ENCODE measurements around the gene MOGAT3. TPM values are rescaled to one million over a fixed set of nuclear protein-coding genes. Genes with fewer than 3 reads are reported as not detected.
A peak's percentile ranks its signal among the peaks of the same experiment; 100 is the strongest.

Gene MOGAT3
- total and polyA plus RNA-seq, 9 of the 15 experiments (the other 6 are each of a cell fraction or from before 2014, with no cell fraction given), result 0.07 to 0.17 (median 0.13) TPM; not detected in 6

DNA sequence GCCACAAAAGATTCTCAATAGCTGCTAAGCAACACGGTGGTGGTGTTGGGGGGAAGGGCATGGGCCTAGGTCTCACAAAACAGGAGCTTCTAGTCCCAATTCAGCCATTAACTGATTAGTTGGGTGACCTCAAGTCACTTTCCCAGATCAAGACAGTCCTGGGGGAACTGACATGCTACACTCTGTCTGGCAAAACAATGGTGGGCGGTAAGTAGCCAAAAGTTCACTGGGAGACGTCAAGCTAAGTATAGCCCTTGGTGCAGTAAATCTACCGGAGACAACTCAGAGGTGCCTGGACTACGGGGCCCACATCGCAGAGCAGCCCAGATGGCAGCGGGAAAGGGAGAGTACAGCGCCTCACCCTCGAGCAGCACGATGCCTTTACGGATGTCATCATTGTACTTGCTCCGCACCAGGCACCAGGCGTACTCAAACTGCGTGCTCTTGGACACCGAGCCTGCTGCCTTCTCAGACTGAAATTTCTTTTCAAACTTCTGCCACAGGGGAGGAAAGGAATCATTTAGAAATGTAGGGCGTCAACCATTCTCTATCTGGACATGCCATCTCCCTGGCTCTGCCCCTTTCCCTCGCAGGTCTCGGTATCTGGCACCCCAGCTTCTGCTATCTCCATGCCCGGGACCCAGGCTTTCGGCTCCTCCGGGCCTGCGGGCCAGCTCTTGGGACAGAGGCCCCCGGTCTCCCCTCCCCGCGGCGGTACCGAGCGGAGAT is 43.0 kb upstream of the MOGAT3 start (continued):
- no peak for TF ChIP-seq NRF1 (conservative IDR thresholded peaks at IDR 0.05 in 1 of 2, IDR thresholded peaks at IDR 0.05 in 1 of 2)
- no peak for TF ChIP-seq SRSF7 (optimal IDR thresholded peaks at IDR 0.05; ENCODE audit: low read depth, low read length)
- no peak for TF ChIP-seq ZC3H11A (IDR thresholded peaks at IDR 0.05; ENCODE audit: low read depth, low read length)
- TF ChIP-seq, protein P1, sequence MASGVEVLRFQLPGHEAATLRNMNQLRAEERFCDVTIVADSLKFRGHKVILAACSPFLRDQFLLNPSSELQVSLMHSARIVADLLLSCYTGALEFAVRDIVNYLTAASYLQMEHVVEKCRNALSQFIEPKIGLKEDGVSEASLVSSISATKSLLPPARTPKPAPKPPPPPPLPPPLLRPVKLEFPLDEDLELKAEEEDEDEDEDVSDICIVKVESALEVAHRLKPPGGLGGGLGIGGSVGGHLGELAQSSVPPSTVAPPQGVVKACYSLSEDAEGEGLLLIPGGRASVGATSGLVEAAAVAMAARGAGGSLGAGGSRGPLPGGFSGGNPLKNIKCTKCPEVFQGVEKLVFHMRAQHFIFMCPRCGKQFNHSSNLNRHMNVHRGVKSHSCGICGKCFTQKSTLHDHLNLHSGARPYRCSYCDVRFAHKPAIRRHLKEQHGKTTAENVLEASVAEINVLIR (CRISPR knock-in tag; IDR thresholded peaks at IDR 0.05), result no peak
- no peak for TF ChIP-seq NELFE (IDR thresholded peaks at IDR 0.05; ENCODE audit: insufficient read depth, insufficient read length)
- TF ChIP-seq, protein P2, sequence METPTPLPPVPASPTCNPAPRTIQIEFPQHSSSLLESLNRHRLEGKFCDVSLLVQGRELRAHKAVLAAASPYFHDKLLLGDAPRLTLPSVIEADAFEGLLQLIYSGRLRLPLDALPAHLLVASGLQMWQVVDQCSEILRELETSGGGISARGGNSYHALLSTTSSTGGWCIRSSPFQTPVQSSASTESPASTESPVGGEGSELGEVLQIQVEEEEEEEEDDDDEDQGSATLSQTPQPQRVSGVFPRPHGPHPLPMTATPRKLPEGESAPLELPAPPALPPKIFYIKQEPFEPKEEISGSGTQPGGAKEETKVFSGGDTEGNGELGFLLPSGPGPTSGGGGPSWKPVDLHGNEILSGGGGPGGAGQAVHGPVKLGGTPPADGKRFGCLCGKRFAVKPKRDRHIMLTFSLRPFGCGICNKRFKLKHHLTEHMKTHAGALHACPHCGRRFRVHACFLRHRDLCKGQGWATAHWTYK (CRISPR knock-in tag; IDR thresholded peaks at IDR 0.05), result no peak
- no peak for TF ChIP-seq MTA1 (IDR thresholded peaks at IDR 0.05; ENCODE audit: borderline replicate concordance)
- TF ChIP-seq SIN3A (IDR thresholded peaks at IDR 0.05; ENCODE audit: borderline replicate concordance in 2 of 2, control insufficient read depth in 1 of 2, low read depth in 2 of 2, low read length in 2 of 2), result no peak
- TF ChIP-seq KLF1 (tag; IDR thresholded peaks at IDR 0.05), result no peak
- TF ChIP-seq ILF3 (IDR thresholded peaks at IDR 0.05; ENCODE audit: borderline replicate concordance), result no peak
- TF ChIP-seq HNRNPH1 (optimal IDR thresholded peaks at IDR 0.05; ENCODE audit: low read depth, low read length), result no peak
- TF ChIP-seq KHSRP (IDR thresholded peaks at IDR 0.05), result no peak
- TF ChIP-seq NR2F6 (CRISPR knock-in tag; IDR thresholded peaks at IDR 0.05), result no peak
- no peak for TF ChIP-seq ZNF699 (CRISPR knock-in tag; IDR thresholded peaks at IDR 0.05; ENCODE audit: insufficient replicate concordance)
- peak in 1 of 2 experiments; percentile 68; a peak in 1 of 4 replicates for TF ChIP-seq TEAD1 (CRISPR knock-in tag; IDR thresholded peaks at IDR 0.05)
- TF ChIP-seq PHTF2 (CRISPR knock-in tag; IDR thresholded peaks at IDR 0.05), result no peak
- TF ChIP-seq, protein P3, sequence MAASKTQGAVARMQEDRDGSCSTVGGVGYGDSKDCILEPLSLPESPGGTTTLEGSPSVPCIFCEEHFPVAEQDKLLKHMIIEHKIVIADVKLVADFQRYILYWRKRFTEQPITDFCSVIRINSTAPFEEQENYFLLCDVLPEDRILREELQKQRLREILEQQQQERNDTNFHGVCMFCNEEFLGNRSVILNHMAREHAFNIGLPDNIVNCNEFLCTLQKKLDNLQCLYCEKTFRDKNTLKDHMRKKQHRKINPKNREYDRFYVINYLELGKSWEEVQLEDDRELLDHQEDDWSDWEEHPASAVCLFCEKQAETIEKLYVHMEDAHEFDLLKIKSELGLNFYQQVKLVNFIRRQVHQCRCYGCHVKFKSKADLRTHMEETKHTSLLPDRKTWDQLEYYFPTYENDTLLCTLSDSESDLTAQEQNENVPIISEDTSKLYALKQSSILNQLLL (CRISPR knock-in tag; IDR thresholded peaks at IDR 0.05; ENCODE audit: borderline replicate concordance), result no peak
- TF ChIP-seq FOXJ2 (tag; IDR thresholded peaks at IDR 0.05), result no peak
- TF ChIP-seq, protein P4, sequence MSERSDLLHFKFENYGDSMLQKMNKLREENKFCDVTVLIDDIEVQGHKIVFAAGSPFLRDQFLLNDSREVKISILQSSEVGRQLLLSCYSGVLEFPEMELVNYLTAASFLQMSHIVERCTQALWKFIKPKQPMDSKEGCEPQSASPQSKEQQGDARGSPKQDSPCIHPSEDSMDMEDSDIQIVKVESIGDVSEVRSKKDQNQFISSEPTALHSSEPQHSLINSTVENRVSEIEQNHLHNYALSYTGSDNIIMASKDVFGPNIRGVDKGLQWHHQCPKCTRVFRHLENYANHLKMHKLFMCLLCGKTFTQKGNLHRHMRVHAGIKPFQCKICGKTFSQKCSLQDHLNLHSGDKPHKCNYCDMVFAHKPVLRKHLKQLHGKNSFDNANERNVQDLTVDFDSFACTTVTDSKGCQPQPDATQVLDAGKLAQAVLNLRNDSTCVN (CRISPR knock-in tag; IDR thresholded peaks at IDR 0.05), result no peak
- no peak for TF ChIP-seq MYC (IDR thresholded peaks at IDR 0.05; ENCODE audit: low read depth, low read length)
- TF ChIP-seq MYC (CRISPR knock-in tag; IDR thresholded peaks at IDR 0.05; ENCODE audit: borderline replicate concordance, low read depth), result no peak
- no peak for TF ChIP-seq SOX6 (IDR thresholded peaks at IDR 0.05)
- no peak for TF ChIP-seq ZNF23 (CRISPR knock-in tag; IDR thresholded peaks at IDR 0.05)
- no peak for TF ChIP-seq L3MBTL2 (IDR thresholded peaks at IDR 0.05)
- TF ChIP-seq ZFX (CRISPR knock-in tag; IDR thresholded peaks at IDR 0.05), result no peak
- TF ChIP-seq PML (IDR thresholded peaks at IDR 0.05; ENCODE audit: low read length), result no peak; the same call in 1 of the 2 replicates

Measured in K562 (cell line).